Activated T-helper 2 cell treated with anti-CD3 and anti-CD28 coated beads, Interferon-gamma antibody, Interleukin-2, Interleukin-4, amounts not matched to agents 10 μg/mL and 5 μg/mL and 100 μg/mL, durations not matched to agents 14 hours and 24 hours and 36 hours (primary cell): ENCODE data around the gene DDTL. TPM values are rescaled to one million over a fixed set of nuclear protein-coding genes. Genes with fewer than 3 reads are reported as not detected.
A peak's percentile ranks its signal among the peaks of the same experiment; 100 is the strongest.
"Not testable (repeated sequence)": the region's sequence is repeated elsewhere in the genome, so short reads cannot be mapped to it uniquely, and the experiment has no call there.

ENCODE experiments used
- DNase-seq: peaks from one replicate; pipeline ENCODE4 v3.0.0; 2021; ENCODE audit warnings: low spot score
- H3K27ac Mint-ChIP-seq: one replicate; pipeline ENCODE4 v1.8.0; 2021; ENCODE audit warnings: mixed read lengths
- H3K27me3 Mint-ChIP-seq: one replicate; pipeline ENCODE4 v1.8.0; 2021; ENCODE audit warnings: low read depth, mixed read lengths
- H3K36me3 Mint-ChIP-seq: one replicate; pipeline ENCODE4 v1.8.0; 2021; ENCODE audit warnings: low read depth, mixed read lengths
- H3K4me1 Mint-ChIP-seq: one replicate; pipeline ENCODE4 v1.8.0; 2021; ENCODE audit warnings: low read depth, mixed read lengths
- H3K4me3 Mint-ChIP-seq: one replicate; pipeline ENCODE4 v1.8.0; 2021; ENCODE audit warnings: low read depth, mild to moderate bottlenecking, moderate library complexity, mixed read lengths
- H3K9me3 Mint-ChIP-seq: one replicate; pipeline ENCODE4 v1.8.0; 2021; ENCODE audit warnings: mixed read lengths
- intact Hi-C: fragments of 100-400 bp; cut with micrococcal nuclease; formaldehyde crosslinking; loops from one replicate; pipeline ENCODE4 v1.15.1; 2023
- total RNA-seq: library from RNA; stranded (reverse); gene quantifications from 2 replicates; pipeline ENCODE4 v1.2.3, GENCODE V29; 2022

DDTL gene
- total RNA-seq, 1 donor from 2014 or later: 4.4 TPM

- not testable (repeated sequence) for H3K36me3 Mint-ChIP-seq, DNase-seq, H3K4me1 Mint-ChIP-seq, H3K9me3 Mint-ChIP-seq, H3K27ac Mint-ChIP-seq, H3K4me3 Mint-ChIP-seq, H3K27me3 Mint-ChIP-seq
- intact Hi-C loops: loop anchor here (10.0 kb wide), 1 partner anchor 89 kb away; no protein-coding TSS in a partner anchor
Measured at GRCh38 chr22:23953485-23953884, 13.2 kb upstream of the DDTL start.

- H3K4me1 Mint-ChIP-seq, H3K9me3 Mint-ChIP-seq, H3K27ac Mint-ChIP-seq, H3K27me3 Mint-ChIP-seq, DNase-seq, H3K4me3 Mint-ChIP-seq, H3K36me3 Mint-ChIP-seq: not testable (repeated sequence)
- intact Hi-C loops: loop anchor here (10.0 kb wide), 1 partner anchor 90 kb away; no protein-coding TSS in a partner anchor
Measured at GRCh38 chr22:23954193-23954990, 12.3 kb upstream of the DDTL start.

GRCh38 chr22:23954991-23955305 lies 11.7 kb upstream of the DDTL start:
- not testable (repeated sequence) for H3K4me1 Mint-ChIP-seq, H3K36me3 Mint-ChIP-seq, H3K4me3 Mint-ChIP-seq, H3K27ac Mint-ChIP-seq, DNase-seq, H3K9me3 Mint-ChIP-seq, H3K27me3 Mint-ChIP-seq
- intact Hi-C loops: loop anchor here (10.0 kb wide), 1 partner anchor 90 kb away; no protein-coding TSS in a partner anchor

- not testable (repeated sequence) for H3K9me3 Mint-ChIP-seq, H3K4me3 Mint-ChIP-seq, H3K27me3 Mint-ChIP-seq, DNase-seq, H3K4me1 Mint-ChIP-seq, H3K36me3 Mint-ChIP-seq, H3K27ac Mint-ChIP-seq
- intact Hi-C loops: loop anchor here (10.0 kb wide), 1 partner anchor 91 kb away; no protein-coding TSS in a partner anchor
Measured at GRCh38 chr22:23955886-23956285, 10.8 kb upstream of the DDTL start.

- H3K36me3 Mint-ChIP-seq, H3K4me3 Mint-ChIP-seq, H3K4me1 Mint-ChIP-seq, H3K27ac Mint-ChIP-seq, H3K27me3 Mint-ChIP-seq, H3K9me3 Mint-ChIP-seq: not testable (repeated sequence)
- intact Hi-C loops: loop anchor here (10.0 kb wide), 1 partner anchor 92 kb away; no protein-coding TSS in a partner anchor
- peak; percentile 66 for DNase-seq
Measured at GRCh38 chr22:23956301-23956900, 10.3 kb upstream of the DDTL start.

- H3K27ac Mint-ChIP-seq, H3K4me3 Mint-ChIP-seq, H3K4me1 Mint-ChIP-seq, H3K36me3 Mint-ChIP-seq, intact Hi-C loops, DNase-seq, H3K27me3 Mint-ChIP-seq, H3K9me3 Mint-ChIP-seq: not testable (repeated sequence)
Measured at GRCh38 chr22:23961084-23961771, 5.5 kb upstream of the DDTL start, which contains the start of gene GSTT2B. TSS of gene GSTT2B (minus strand) at chr22:23961195. CDS start at chr22:23961131, 64 bp downstream.

GRCh38 chr22:23966094-23966493 lies 594 bp upstream of the DDTL start:
- H3K27me3 Mint-ChIP-seq, intact Hi-C loops, H3K27ac Mint-ChIP-seq, H3K9me3 Mint-ChIP-seq, DNase-seq, H3K4me3 Mint-ChIP-seq: not testable (repeated sequence)
- Mint-ChIP-seq H3K36me3 (peaks cover 21% of the 10 kb centered on the region), H3K4me1 (peaks cover 12% of the 10 kb centered on the region)

- H3K27me3 Mint-ChIP-seq: no peaks in the 10 kb centered on the region
- no peak for DNase-seq
- intact Hi-C loops: no loop called here
- no peak overlapping the region for H3K27ac Mint-ChIP-seq
- no peaks in the 10 kb centered on the region for H3K9me3 Mint-ChIP-seq
- H3K36me3 Mint-ChIP-seq: peaks cover 30% of the 10 kb centered on the region
- H3K4me1 Mint-ChIP-seq: peaks cover 15% of the 10 kb centered on the region
- H3K4me3 Mint-ChIP-seq: peak overlapping the region; percentile 47
Measured at GRCh38 chr22:23969071-23969470, 2.4 kb downstream of the DDTL start.

- H3K27me3 Mint-ChIP-seq: no peaks in the 10 kb centered on the region
- no peak for DNase-seq
- H3K36me3 Mint-ChIP-seq: peaks cover 30% of the 10 kb centered on the region
- peak overlapping the region; percentile 10 for H3K4me3 Mint-ChIP-seq
- intact Hi-C loops: no loop called here
- H3K27ac Mint-ChIP-seq: peak overlapping the region; percentile 0
- H3K4me1 Mint-ChIP-seq: peaks cover 15% of the 10 kb centered on the region
- H3K9me3 Mint-ChIP-seq: no peaks in the 10 kb centered on the region
Measured at GRCh38 chr22:23970201-23970641, 3.5 kb downstream of the DDTL start.

GRCh38 chr22:23970816-23971486 lies 4.3 kb downstream of the DDTL start:
- Mint-ChIP-seq H3K4me1 (peaks cover 15% of the 10 kb centered on the region), H3K36me3 (peaks cover 30% of the 10 kb centered on the region), H3K27me3 (no peaks in the 10 kb centered on the region), H3K9me3 (no peaks in the 10 kb centered on the region), H3K27ac (no peak overlapping the region), H3K4me3 (peak overlapping the region; percentile 10)
- no peak for DNase-seq
- intact Hi-C loops: no loop called here

- Mint-ChIP-seq H3K36me3 (peaks cover 30% of the 10 kb centered on the region), H3K4me1 (peaks cover 15% of the 10 kb centered on the region), H3K27ac (peak overlapping the region; percentile 44), H3K4me3 (peak overlapping the region; percentile 54)
- intact Hi-C loops, DNase-seq, H3K9me3 Mint-ChIP-seq, H3K27me3 Mint-ChIP-seq: not testable (repeated sequence)
Measured at GRCh38 chr22:23971927-23972326, 5.2 kb downstream of the DDTL start.

GRCh38 chr22:23974345-23974744 lies 7.7 kb downstream of the DDTL start, which contains the start of gene DDT:
TSS of gene DDT (minus strand) at chr22:23974441. CDS start at chr22:23974414, 27 bp downstream.
- H3K27me3 Mint-ChIP-seq, intact Hi-C loops, DNase-seq, H3K4me3 Mint-ChIP-seq, H3K9me3 Mint-ChIP-seq, H3K27ac Mint-ChIP-seq: not testable (repeated sequence)
- Mint-ChIP-seq H3K36me3 (peaks cover 26% of the 10 kb centered on the region), H3K4me1 (peaks cover 13% of the 10 kb centered on the region)
